AG04449 (cell line): Measurements from ENCODE around the gene ARL6IP5.

Source experiments
- CTCF ChIA-PET: fragments of 350-600 bp; formaldehyde crosslinking; extraction: SDS; loops from one replicate; lab custom pipeline; 2021; ENCODE audit warnings: antibody characterized with exemption; lab: Yijun Ruan, JAX
- POLR2A ChIA-PET: fragments of 400-600, 350-600 bp; formaldehyde crosslinking; extraction: SDS; loops from one replicate; lab custom pipeline; 2020; ENCODE audit warnings: antibody characterized with exemption, inconsistent platforms; lab: Yijun Ruan, JAX
- DNase-seq: peaks from one replicate; pipeline ENCODE4 v3.0.0-alpha.2; 2010; ENCODE audit warnings: low read depth, low spot score
- H3K4me3 ChIP-seq: 2 replicates; pipeline ENCODE4 v1.5.1; 2011; ENCODE audit warnings: low read depth, mild to moderate bottlenecking, control low read depth, low read length
- CTCF ChIP-seq: IDR thresholded peaks from one replicate; pipeline ENCODE4 v1.5.1; 2011; ENCODE audit warnings: mild to moderate bottlenecking, moderate library complexity, low read length, control low read depth, inconsistent platforms; ENCODE audit not compliant: insufficient read depth; ENCODE audit errors: missing control alignments

The ARL6IP5 gene

GRCh38 chr3:69058180-69058946 lies 26.4 kb upstream of the ARL6IP5 start:
- no peak for DNase-seq
- ChIA-PET CTCF (no interaction called here), POLR2A (no interaction called here)
- no peak for TF ChIP-seq CTCF
- no peak overlapping the region for H3K4me3 ChIP-seq

- no peak for TF ChIP-seq CTCF
- H3K4me3 ChIP-seq, result no peak overlapping the region
- no peak for DNase-seq
- POLR2A ChIA-PET, result no interaction called here
- CTCF ChIA-PET, result no interaction called here
Observed at GRCh38 chr3:69058947-69059224, 25.9 kb upstream of the ARL6IP5 start.

- H3K4me3 ChIP-seq, result no peak overlapping the region
- CTCF ChIA-PET, result interaction anchor here (0.9 kb wide), 1 partner anchor 10 kb away, joined by 3 read pairs; no protein-coding TSS in a partner anchor
- TF ChIP-seq CTCF, result no peak
- POLR2A ChIA-PET, result no interaction called here
- DNase-seq, result no peak
Observed at GRCh38 chr3:69059688-69060087, 25.0 kb upstream of the ARL6IP5 start.

- ChIA-PET CTCF (interaction anchor here (0.7 to 1.4 kb wide), 2 partner anchors 11 to 667 kb away, joined by 3 read pairs; partner anchors contain the start of gene TMF1), POLR2A (no interaction called here)
- no peak for TF ChIP-seq CTCF
- DNase-seq, result no peak
- no peak overlapping the region for H3K4me3 ChIP-seq
Observed at GRCh38 chr3:69063636-69064035, 21.1 kb upstream of the ARL6IP5 start.

- POLR2A ChIA-PET, result no interaction called here
- no peak for DNase-seq
- no peak for TF ChIP-seq CTCF
- CTCF ChIA-PET, result no interaction called here
- no peak overlapping the region for H3K4me3 ChIP-seq
Observed at GRCh38 chr3:69065318-69065964, 19.3 kb upstream of the ARL6IP5 start.

GRCh38 chr3:69066121-69066520 lies 18.6 kb upstream of the ARL6IP5 start:
- ChIA-PET POLR2A (no interaction called here), CTCF (no interaction called here)
- TF ChIP-seq CTCF, result no peak
- no peak for DNase-seq
- no peak overlapping the region for H3K4me3 ChIP-seq
